Thyroid gland (tissue), 4 donors: ENCODE data around the gene COL25A1.

ENCODE experiments used
- POLR2A ChIP-seq, 2 donors: fragments of 450-650 bp; IDR thresholded peaks; one replicate each; pipeline ENCODE4 v1.6.1; 2017; ENCODE audit warnings: antibody characterized with exemption in 2 of 2, mild to moderate bottlenecking in 2 of 2, moderate library complexity in 1 of 2
- TF ChIP-seq, protein P1 (sequence below), 6 experiments: fragments of 200-600 bp in 3 of 6; fragments of 450-650 bp in 3 of 6; sonication (generic) in 3 of 6; IDR thresholded peaks; one replicate each; pipeline ENCODE4 v1.5.1; 2016 to 2019; ENCODE audit warnings: antibody characterized with exemption in 6 of 6, mild to moderate bottlenecking in 2 of 6, inconsistent platforms in 1 of 6, moderate library complexity in 1 of 6

DNA sequence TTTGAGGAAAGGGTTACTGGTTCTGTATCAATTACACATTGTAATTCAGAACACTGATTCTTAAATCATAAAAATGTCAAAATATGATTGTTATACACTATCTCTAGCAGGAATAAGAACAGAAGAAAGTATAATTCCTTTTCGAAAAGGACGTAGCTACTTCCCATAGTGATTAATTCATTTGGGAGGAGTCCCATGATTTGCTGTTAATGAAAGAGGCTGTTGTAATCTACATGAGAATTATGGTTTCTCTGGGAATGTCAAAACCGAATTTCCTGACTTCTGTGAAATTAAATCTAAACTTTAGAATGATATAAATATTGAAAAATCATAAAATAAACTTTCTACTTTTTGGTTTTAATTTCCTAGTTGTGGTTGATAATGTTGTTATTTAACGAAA lies 348.5 kb downstream of the COL25A1 start:
- TF ChIP-seq, protein P1, sequence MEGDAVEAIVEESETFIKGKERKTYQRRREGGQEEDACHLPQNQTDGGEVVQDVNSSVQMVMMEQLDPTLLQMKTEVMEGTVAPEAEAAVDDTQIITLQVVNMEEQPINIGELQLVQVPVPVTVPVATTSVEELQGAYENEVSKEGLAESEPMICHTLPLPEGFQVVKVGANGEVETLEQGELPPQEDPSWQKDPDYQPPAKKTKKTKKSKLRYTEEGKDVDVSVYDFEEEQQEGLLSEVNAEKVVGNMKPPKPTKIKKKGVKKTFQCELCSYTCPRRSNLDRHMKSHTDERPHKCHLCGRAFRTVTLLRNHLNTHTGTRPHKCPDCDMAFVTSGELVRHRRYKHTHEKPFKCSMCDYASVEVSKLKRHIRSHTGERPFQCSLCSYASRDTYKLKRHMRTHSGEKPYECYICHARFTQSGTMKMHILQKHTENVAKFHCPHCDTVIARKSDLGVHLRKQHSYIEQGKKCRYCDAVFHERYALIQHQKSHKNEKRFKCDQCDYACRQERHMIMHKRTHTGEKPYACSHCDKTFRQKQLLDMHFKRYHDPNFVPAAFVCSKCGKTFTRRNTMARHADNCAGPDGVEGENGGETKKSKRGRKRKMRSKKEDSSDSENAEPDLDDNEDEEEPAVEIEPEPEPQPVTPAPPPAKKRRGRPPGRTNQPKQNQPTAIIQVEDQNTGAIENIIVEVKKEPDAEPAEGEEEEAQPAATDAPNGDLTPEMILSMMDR (IDR thresholded peaks at IDR 0.05): no peak
- no peak for TF ChIP-seq POLR2A (IDR thresholded peaks at IDR 0.05)
